GM18861 (cell line): ENCODE data around the gene KDM2B.

Experiments used
- ATAC-seq: cut with Tn5 transposase; IDR thresholded peaks from one replicate; pipeline ENCODE4 v1.9.1; 2021; ENCODE audit not compliant: unreplicated experiment

Gene KDM2B

DNA sequence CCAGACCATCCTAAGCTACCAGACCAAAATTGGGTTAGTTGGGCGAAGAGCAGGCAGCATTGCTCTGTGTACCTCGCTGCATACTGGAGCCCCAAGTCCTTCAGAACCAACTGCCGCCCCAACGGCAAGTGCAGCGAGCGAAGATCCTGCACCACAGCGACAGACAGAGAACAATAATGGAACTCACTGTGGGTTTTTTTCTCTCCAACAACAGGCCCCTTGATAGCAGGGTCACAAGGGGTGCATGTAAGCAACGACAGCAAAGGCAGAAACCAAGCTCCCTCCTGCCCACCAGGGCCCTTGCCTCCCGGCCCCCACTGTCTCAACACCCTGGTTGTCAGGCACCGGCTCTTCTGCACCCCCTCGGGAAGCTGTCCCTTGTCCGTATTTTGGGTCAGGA, 141.9 kb downstream of the KDM2B start:
- no peak for ATAC-seq

DNA sequence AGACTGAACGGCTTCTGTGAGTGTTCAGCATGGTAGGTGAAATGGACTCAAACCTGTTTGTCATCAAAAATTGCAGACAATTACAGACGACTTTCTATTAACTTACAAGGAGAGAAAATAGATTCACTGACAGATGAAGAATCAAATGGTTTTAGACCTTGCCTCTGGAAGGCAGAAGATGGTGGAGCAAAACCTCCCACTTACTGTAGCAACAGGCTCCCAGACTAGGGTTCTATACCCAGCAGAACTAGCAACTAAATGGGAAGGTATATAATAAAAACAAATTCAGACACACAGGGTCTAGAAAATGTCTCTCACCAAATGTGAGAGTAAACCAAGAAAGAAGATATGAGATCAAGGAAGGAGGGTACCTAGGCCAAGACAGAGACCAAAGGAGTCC, 144.1 kb downstream of the KDM2B start:
- ATAC-seq: no peak

DNA sequence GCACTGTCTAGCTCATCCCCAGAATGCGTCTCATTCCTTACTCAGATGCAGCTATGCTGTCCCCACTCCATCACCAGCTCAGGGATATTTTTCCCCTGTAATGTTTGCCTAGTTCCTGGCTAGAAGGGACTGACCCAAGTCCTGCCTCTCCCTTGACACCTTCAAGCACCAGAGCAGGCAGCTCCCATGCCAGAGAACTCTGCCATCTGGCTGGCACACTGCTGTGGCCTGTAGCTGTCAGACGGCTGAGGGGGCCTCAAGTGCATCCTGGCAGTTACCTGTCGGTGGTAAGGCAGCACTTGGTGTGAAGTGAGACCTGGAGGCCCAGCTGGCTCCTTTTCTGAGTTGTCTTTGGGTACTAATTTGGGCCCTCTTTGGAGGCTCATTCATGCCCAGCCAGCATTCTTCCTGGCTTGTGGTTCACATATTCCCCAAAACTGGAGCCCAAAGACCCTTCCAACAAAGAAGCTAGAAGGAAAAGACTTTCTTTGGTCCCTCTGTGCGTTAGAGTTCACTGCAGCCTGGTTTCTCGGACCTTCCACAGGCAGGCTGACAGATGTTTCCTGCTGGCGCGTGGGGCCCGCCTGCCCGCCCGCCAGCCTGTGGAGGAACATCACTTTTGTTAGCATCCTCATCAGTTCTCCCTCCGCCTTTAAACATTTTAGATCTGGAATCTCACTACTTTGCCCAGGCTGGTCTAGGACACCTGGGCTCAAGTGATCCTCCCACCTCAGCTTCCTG, 147.9 kb downstream of the KDM2B start:
- no peak for ATAC-seq

DNA sequence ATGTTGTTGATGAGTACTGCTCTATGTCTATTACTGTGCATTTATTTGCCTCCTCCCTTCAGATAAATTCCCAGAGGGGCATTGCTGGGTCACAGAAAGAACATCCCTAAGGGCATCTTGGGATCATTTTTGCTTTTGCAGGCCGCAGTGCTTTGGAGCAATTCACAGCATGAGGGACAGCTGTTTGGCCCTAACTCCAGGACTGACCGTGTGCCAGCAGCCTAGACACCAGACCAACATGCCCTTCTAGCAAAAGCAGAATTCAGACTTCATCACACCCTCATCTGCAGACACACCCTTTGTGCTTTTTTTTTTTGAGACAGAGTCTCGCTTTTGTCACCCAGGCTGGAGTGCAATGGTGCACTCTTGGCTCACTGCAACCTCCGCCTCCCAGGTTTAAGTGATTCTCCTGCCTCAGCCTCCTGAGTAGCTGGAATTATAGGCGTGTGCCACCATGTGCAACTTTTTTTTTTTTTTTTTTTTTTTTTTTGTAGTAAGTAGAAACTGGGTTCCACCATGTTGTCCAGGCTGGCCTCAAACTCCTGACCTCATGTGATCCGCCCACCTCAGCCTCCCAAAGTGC, 149.9 kb downstream of the KDM2B start:
- ATAC-seq: no peak

DNA sequence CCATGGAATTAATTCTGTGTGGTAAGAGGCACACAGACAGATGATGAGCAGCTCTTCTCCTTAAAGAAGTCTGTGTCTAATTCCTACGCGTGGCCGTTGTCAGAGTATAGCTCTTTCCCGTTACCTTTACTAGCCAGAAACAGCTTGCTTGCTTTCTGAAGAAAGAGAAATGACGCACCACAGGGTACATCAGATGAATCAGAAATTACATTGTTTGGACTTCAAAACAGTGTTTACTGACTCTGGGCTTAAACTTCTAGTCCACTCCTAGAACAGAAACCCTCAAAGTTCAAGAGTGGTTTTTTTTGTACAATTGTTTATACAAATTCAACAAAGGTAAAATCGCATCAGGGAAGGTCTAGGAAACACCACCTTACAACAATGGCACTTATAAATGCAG, 151.9 kb downstream of the KDM2B start:
- ATAC-seq: no peak

DNA sequence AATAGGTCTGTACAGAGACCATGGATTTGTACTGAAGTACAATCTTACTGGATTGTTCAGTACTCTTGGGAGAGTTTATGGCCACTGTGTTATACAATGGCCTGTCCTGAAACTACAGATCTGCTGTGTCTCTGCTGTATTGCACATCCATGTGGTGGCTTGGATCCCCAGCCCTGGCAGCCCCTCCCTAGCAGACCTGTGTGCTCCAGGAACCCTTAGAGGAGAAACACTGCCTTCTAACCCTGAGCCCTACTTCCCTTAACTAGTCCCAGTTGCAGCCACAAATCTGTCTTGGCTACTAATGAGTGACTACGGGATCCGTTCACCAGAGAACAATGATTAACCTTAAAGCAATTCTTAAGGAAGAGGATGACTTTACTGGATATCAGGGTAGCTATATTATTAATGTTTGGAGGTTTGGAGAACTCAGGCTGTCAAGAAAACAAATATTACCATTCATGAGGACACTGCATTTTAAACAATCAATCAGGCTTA, 153.2 kb downstream of the KDM2B start:
- no peak for ATAC-seq

DNA sequence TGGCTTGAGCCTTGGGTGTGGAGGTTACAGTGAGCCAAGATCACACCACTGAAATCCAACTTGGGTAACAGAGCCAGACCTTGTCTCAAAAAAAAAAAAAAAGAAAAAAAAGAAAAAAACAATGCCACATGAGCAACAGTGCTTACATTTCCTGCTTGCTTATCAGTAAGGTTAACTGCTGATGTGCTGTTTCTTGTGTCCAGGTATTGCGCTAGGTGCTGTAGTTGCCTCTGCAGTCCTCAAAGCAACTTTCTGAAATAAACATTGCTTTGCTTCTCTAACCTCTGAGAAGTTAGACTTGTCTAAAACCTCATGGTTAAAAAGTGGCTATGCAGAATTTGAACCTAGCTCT, 156.2 kb downstream of the KDM2B start:
- no peak for ATAC-seq

DNA sequence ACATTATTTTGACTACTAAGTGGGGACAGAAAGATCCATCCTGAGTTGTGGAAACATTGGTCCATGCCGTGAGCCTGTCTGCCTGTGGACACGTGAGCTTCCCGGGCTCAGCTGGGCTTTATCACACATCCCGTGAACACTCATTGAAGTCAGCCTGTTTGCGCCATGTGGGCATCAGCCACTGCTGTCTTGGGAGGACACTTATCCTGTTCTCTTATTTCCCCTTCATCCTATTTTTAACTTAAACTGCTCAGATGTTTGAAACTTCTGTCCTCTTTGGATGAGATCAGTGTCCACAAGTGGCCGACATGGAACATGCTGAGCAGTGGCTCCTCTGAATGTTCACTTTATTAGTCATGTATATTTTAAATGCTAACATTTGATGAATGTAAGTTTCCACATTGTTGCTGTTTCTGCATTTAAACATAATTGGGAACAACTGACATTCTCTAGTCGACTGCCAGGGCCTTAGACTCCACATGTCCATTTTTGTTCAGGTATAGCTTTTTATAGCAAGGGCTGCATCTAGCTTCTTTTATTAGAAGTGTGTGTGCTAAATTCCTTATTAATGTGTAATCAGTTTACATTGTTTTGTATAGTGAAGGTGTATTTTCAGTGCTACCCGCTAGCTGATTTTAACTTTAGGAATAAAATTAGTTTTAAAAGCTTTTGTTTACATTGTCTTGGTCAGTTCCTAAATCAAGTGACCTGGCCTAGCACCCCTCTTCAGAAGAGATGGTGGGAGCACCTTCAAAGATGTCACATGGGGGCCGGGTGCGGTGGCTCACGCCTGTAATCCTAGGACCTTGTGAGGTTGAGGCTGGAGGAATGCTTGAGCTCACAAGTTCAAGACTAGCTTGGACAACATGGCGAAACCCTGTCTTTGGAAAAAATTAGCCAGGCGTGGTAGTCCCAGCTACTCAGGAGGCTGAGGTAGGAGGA, 156.9 kb downstream of the KDM2B start:
- no peak for ATAC-seq

DNA sequence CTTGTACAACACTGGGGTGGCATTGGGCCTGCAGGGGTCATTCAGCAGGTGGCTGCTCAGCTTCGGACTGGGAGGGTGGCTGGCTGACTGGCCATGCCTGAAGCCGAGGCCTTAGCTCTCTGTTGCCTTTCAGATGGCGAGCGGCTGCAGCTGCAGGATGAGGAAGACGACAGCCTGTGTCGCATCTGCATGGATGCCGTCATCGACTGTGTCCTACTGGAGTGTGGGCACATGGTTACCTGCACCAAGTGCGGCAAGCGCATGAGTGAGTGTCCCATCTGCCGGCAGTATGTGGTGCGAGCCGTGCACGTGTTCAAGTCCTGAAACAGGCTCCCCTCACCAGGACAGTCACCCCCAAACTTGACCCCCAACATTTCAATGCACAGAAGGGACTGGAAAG, 157.6 kb downstream of the KDM2B start:
- ATAC-seq: no peak

DNA sequence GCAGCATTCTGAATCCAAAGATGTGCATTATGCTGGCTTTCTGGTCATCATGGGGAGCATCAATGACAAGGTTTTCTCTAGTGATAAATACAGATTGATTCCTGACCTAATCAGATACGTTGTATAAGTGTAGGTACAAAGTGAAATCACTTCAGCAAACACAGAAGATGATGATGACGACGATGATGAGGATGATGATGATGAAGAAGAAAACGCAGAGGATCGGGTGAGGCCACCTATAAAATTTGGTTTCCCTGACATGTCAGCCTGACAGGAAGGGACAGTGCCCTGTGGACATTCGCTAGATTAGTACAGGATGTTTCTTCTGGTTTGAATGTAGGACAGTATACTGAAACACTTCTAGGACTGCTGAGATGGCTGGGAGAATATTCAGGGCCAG, 160.7 kb downstream of the KDM2B start:
- ATAC-seq: no peak

DNA sequence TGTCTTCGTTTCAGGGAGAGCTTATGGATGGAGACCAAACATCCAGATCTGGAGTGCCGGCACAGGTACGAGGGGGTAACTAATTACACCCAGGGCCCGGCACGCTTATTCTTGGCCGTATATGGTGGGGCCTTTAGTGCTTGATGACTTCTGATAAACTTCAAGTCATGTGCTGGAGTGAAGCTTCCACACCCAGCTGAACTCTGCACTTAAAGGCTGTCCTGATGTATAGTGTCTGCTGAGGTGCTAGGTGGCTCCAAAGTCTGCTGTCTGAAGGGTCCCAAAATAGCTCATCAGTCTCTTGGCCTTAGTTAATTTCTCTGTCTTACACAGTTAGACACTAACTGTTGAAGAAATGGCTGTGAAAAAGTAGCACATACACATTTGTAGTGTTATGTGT, 163.0 kb downstream of the KDM2B start:
- no peak for ATAC-seq

DNA sequence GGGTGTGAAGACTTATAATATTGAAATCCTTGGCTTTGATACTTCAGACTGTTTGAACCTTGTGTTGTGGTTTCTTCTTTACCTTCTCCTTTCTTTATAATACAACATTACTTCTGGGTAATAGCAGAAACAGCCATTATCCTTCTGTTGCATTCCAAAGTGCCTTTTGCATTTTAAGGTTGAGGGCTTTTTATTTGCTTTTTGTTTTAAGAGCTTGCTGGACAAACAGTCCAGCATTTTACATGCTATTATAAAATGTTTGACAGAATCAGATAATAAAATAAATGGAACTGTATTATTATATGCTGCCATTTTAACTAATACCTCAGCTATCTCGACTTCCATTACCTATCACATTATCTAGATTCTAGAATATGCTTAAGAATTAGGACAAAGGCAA, 166.9 kb downstream of the KDM2B start:
- no peak for ATAC-seq

DNA sequence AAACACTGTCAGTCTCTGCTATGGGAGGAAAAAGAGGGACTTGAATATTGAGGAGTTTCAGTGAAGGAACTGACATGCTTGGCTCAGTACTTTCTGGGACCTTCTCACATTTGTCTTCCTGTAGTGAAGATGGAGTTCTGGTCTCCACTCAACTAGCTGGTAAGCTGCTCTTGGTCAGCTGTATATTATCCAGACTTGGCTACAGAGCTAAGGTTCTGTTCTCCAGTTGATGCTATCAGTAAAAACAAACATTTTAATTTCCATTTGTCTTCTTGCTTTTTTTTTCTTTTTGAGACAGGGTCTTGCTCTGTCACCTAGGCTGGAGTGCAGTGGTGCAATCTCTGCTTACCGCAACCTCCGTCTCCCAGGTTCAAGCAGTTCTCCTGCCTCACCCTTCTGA, 175.6 kb downstream of the KDM2B start:
- no peak for ATAC-seq

DNA sequence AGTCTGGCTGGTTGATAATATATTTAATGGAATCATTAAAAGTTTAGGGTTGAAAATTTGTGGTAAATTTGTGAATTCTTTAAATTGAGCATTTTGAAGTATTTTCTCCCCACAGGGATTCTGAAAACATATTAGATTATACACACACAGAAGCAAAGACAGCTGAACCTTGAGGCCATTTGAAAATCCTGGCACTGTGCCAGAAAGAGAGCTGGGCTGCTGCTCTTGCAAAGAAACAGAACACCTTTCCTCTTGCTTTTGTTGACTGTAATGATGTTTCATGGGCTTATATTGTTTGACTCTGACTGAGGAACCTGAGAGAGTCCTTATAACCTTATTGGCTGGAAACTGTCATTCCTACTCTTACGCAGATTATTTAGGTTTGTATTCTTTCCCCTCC, 176.1 kb downstream of the KDM2B start:
- no peak for ATAC-seq

DNA sequence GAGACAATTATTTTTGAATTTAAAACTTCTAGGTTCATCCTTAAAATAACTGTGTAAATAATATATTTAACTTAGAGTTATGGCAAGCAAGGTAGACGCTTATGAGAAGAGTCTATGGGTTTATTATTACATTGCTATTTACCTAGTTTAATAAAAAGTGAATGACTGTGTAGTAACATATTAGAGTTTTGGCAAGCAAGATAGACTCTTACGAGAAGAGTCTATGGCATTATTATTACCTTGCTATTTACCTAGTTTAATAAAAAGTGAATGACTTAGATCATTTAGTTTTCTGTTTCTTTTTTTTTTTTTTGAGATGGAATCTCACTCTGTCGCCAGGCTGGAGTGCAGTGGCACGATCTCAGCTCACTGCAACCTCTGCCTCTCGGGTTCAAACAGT, 177.1 kb downstream of the KDM2B start:
- no peak for ATAC-seq

DNA sequence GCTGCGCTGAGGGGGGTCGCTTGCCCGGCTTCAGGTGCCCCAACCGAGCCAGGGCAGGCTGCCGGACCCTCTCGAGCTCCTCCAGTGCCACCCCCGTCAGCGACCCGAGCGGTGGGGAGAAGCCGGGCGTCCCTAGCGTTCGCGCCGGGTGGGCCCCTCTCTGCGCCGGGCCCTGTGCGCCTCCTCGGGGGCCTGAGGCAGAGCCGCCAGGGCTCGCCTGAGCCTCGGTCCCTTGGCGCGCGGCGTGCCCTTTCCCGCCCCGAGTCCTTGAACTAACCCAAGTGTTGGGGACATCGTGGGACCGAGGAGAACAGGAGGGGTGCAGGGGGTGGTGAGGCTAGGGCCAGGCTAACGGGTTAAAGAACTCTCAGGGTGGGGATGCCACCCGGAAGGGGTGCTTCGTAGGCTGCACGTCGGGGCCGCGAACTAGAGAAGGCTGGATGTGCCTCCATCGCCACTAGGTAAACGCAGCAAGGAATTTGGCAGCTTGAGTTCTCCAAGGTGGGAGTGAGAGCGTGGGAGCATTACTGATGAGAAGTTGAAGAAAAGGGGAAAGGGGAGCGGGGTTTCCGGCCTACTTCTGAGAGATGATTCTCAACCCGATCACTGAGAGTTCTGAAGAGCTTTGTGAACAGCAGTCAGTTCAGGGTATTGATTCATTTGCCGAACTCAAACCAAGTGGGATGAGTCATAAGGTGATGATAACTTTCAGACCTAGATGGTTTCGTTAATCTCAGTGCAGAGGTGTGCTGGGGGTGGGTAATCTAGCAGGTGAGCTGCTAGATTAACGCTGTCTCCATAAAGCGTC, 180.3 kb downstream of the KDM2B start:
- peak; percentile 41 for ATAC-seq

DNA sequence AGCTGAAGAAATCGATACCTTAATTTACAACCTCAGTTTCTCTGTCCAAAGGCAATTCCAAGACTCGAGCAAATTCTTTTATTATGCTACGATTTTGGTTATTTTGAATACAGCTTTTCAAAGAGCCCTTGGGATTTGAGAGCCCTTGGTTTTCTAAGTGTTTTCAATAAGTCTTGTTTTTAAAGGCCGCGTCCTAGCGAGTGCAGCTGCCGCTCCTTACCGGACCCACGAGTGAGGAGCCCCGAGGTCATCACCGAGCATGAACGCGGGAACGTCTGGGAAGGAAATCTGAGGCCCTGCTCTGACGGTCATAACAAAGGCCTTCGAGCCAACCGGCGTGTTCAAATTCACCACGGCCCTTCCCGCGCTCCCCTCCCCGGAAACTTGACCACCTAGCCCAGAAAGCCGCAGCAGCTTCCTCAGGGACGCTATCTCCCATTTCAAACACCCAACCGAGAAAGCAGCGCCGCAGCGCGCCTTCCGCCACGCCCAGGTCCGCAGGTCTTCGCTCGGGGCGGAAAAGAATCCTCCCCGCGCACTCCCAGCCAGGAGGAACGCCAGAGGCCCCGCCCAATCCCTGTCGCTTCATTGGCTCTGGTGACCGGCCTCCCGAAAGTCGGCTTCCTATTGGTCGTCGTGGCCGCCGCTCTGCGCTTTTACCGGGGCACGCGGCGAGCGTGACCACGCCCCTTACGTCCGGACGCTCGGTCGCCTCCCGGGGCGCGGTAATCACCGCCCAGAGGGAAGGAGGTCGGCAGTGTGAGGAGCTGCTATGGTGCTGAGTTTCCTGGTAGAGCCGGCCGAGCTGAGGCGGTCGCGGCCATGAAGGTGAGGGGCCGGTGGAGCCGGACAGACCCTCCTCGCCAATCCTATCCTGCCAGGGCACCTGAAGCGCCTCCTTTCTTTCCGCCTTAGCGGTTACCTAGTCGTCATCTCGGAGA, 181.2 kb downstream of the KDM2B start, which contains the start of gene RNF34:
Gene RNF34, plus strand, starts transcription at position 728 of the 941 bp plus-strand sequence. Its CDS starts 95 bp downstream, at position 823.
- peak; percentile 87 for ATAC-seq

DNA sequence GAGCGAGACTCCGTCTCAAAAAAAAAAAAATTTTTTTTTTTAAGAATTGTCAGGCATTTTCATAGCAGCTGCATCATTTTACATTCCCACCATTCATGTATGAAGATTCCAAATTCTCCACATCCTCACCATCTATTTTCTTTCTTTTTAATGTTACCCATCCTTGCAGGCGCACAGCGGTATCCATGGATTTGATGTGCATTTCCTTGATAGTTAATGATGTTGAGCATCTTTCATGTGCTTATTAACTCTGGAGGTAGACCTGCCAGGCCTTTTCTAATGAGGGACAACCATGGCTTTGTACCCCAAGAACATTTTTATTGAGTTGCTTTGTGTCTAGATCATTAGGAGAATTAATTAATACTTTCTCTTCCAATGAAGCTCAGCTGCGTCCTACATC, 182.5 kb downstream of the KDM2B start:
- no peak for ATAC-seq

DNA sequence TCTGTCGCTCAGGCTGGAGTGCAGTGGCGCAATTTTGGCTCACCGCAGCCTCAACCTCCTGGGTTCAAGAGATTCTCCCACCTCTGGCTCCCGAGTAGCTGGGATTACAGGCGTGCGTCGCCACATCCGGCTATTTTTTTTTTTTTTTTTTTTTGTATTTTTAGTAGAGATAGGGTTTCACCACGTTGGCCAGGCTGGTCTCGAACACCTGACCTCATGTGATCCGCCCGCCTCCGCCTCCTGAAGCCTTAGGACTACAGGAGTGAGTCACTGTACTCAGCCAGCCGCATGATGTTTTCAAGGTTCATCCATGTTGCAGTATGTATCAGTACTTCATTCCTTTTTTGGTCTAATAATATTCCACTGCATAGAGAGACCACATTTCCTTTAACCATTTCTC, 183.3 kb downstream of the KDM2B start:
- ATAC-seq: no peak

DNA sequence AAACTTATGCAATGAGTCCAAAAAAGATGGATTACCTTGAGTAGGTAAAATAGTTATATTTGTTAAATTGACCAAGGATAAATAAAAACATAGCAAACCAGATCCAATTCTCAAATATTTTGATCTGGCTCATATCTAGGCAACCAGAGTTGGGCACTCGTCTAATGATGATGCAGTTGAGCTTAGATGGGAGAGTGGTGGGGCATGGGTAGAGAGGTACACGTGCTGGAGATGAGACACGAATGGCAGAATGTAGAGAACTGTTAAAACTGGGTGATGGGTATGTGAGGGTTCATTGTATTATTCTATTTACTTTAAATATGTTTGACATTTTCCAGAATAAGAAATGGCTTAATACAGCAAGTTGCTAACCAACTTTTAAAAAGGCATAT, 188.5 kb downstream of the KDM2B start:
- ATAC-seq: no peak
